Trophoblast cell (in vitro differentiated cells and primary cell): ENCODE data around the gene YIPF1.
"Not testable (repeated sequence)": the region's sequence is repeated elsewhere in the genome, so short reads cannot be mapped to it uniquely, and the experiment has no call there.

Experiments used
- DNase-seq, 2 donors: peaks; one replicate each; pipeline ENCODE4 v3.0.0-alpha.2; 2016
- H2AFZ ChIP-seq: 2 replicates; pipeline ENCODE4 v1.6.1; 2013; ENCODE audit warnings: low read length, moderate library complexity, mild to moderate bottlenecking; ENCODE audit not compliant: insufficient read depth, poor library complexity
- H2AK5ac ChIP-seq: 2 replicates; pipeline ENCODE4 v1.6.1; 2013; ENCODE audit warnings: mild to moderate bottlenecking, low read length
- H2BK120ac ChIP-seq: 2 replicates; pipeline ENCODE4 v1.6.1; 2013; ENCODE audit warnings: low read length, mild to moderate bottlenecking, moderate library complexity; ENCODE audit not compliant: insufficient read depth, poor library complexity
- H2BK12ac ChIP-seq: 2 replicates; pipeline ENCODE4 v1.6.1; 2013; ENCODE audit warnings: mild to moderate bottlenecking, low read length, moderate library complexity
- H2BK5ac ChIP-seq: 2 replicates; pipeline ENCODE4 v1.6.1; 2013; ENCODE audit warnings: low read length, low read depth, moderate library complexity, mild to moderate bottlenecking; ENCODE audit not compliant: poor library complexity
- H3K14ac ChIP-seq: 2 replicates; pipeline ENCODE4 v1.6.1; 2013; ENCODE audit warnings: mild to moderate bottlenecking, low read length
- H3K18ac ChIP-seq: 2 replicates; pipeline ENCODE4 v1.6.1; 2013; ENCODE audit warnings: mild to moderate bottlenecking, low read length
- H3K23ac ChIP-seq: 2 replicates; pipeline ENCODE4 v1.6.1; 2013; ENCODE audit warnings: low read length
- H3K27ac ChIP-seq: 2 replicates; pipeline ENCODE4 v1.5.1; 2013; ENCODE audit warnings: low read depth, mild to moderate bottlenecking, inconsistent platforms, low read length, moderate library complexity
- H3K27me3 ChIP-seq: 2 replicates; pipeline ENCODE4 v1.6.1; 2013; ENCODE audit warnings: inconsistent platforms, mild to moderate bottlenecking, low read length, moderate library complexity; ENCODE audit not compliant: insufficient read depth
- H3K36me3 ChIP-seq, 2 experiments: 1 replicate in 1 of 2; 2 replicates in 1 of 2; pipeline ENCODE4 v1.6.1; 2013; ENCODE audit warnings: low read length in 2 of 2, mild to moderate bottlenecking in 2 of 2, moderate library complexity in 1 of 2; ENCODE audit not compliant: insufficient read depth in 2 of 2, control insufficient read depth in 1 of 2
- H3K4ac ChIP-seq: 2 replicates; pipeline ENCODE4 v1.6.1; 2013; ENCODE audit warnings: low read depth, mild to moderate bottlenecking, low read length, moderate library complexity
- H3K4me1 ChIP-seq, 2 experiments: 1 replicate in 1 of 2; 2 replicates in 1 of 2; pipeline ENCODE4 v1.6.1; 2013; ENCODE audit warnings: low read length in 2 of 2, mild to moderate bottlenecking in 2 of 2, moderate library complexity in 1 of 2; ENCODE audit not compliant: insufficient read depth in 2 of 2, control insufficient read depth in 1 of 2
- H3K4me2 ChIP-seq: 2 replicates; pipeline ENCODE4 v1.6.1; 2013; ENCODE audit warnings: inconsistent platforms, mild to moderate bottlenecking, low read length, moderate library complexity
- H3K4me3 ChIP-seq: 2 replicates; pipeline ENCODE4 v1.5.1; 2013; ENCODE audit warnings: mild to moderate bottlenecking, low read depth, low read length, inconsistent platforms
- H3K79me1 ChIP-seq: one replicate; pipeline ENCODE4 v1.6.1; 2013; ENCODE audit warnings: low read length
- H3K79me2 ChIP-seq: 2 replicates; pipeline ENCODE4 v1.6.1; 2013; ENCODE audit warnings: low read length, mild to moderate bottlenecking; ENCODE audit not compliant: control insufficient read depth, insufficient read depth, poor library complexity
- H3K9ac ChIP-seq: 2 replicates; pipeline ENCODE4 v1.6.1; 2013; ENCODE audit warnings: mild to moderate bottlenecking, low read length
- H3K9me3 ChIP-seq: 2 replicates; pipeline ENCODE4 v1.6.1; 2013; ENCODE audit warnings: low read depth, mild to moderate bottlenecking, control low read depth, inconsistent platforms, low read length; ENCODE audit not compliant: insufficient read depth
- H4K12ac ChIP-seq: 2 replicates; pipeline ENCODE4 v1.6.1; 2013; ENCODE audit warnings: low read depth, mild to moderate bottlenecking, low read length, moderate library complexity
- H4K8ac ChIP-seq: 2 replicates; pipeline ENCODE4 v1.6.1; 2013; ENCODE audit warnings: low read depth, mild to moderate bottlenecking, low read length, moderate library complexity
- H4K91ac ChIP-seq: one replicate; pipeline ENCODE4 v1.6.1; 2013; ENCODE audit warnings: low read depth, mild to moderate bottlenecking, low read length, moderate library complexity
- WGBS: extraction: QIAGEN DNeasy Blood & Tissue Kit; methylation state at CpG from one replicate; pipeline ENCODE4 v1.1.7; 2013; ENCODE audit warnings: missing lambda C conversion rate; ENCODE audit not compliant: insufficient read length, insufficient coverage; ENCODE audit errors: extremely low coverage; 5-methylcytosine and 5-hydroxymethylcytosine counted together

The YIPF1 gene

DNA sequence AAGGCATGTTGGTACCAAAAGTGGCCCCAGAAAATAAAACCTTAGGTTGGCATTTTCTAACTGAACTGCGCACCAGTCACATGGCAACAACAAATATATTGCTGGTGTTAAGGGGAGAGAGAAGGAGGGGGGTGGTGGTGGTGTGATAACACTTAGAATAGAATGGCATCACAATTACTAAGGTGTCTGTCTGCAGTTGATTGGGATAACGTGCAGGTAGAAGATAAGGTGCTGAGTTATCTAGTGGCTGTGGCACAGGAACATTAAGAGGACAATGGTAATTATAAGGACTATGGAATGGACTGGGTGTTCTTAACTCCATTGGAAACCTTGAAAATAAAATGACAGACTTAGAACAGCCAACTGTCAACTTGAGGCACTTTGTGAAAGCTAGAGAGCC is 1.4 kb upstream of the YIPF1 start:
- no peak overlapping the region for H3K9ac ChIP-seq
- peaks cover 3% of the 10 kb centered on the region for H3K79me2 ChIP-seq
- H3K27ac ChIP-seq, result no peak overlapping the region
- H4K91ac ChIP-seq, result no peak overlapping the region
- H3K36me3 ChIP-seq, result peaks cover 4% of the 10 kb centered on the region in 2 experiments
- H2AFZ ChIP-seq, result no peak overlapping the region
- H4K8ac ChIP-seq, result no peak overlapping the region
- no peak overlapping the region for H2BK120ac ChIP-seq
- no peak overlapping the region for H3K18ac ChIP-seq
- H3K14ac ChIP-seq, result no peak overlapping the region
- DNase-seq, result no peak
- peaks cover 3% of the 10 kb centered on the region for H3K79me1 ChIP-seq
- no peak overlapping the region for H4K12ac ChIP-seq
- H3K4me1 ChIP-seq, result peaks cover 0 to 8% of the 10 kb centered on the region in 2 experiments
- H3K9me3 ChIP-seq, result no peaks in the 10 kb centered on the region
- H3K4ac ChIP-seq, result no peak overlapping the region
- no peak overlapping the region for H2BK5ac ChIP-seq
- no peak overlapping the region for H3K23ac ChIP-seq
- no peak overlapping the region for H3K4me2 ChIP-seq
- no peak overlapping the region for H2AK5ac ChIP-seq
- no peaks in the 10 kb centered on the region for H3K27me3 ChIP-seq
- H3K4me3 ChIP-seq, result no peak overlapping the region
- H2BK12ac ChIP-seq, result no peak overlapping the region
- WGBS, result no CpG with 5 or more reads among the region's 2 CpGs

DNA sequence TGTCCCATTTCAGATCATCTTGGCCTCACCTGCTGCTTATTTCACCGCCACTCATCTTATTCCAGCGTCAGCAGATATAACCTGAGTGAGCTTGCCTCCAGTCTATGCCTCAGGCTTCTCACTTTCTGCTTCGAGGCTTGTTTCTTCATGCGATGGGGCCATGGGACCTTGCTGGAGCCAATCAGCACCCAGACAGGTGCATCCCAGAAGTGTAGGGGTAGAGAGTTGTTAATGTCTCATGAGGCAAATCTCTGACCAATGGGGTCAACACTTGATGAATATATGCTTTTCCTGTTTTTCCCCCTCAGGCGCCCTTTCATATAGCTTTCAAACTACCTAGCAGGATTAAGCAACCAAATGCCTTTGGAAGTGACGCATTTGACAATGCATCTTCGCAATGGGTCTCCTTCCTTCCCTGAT is 935 bp upstream of the YIPF1 start:
- Histone ChIP-seq H3K4me3 (no peak overlapping the region), H4K12ac (no peak overlapping the region), H3K36me3 (peaks cover 4 to 5% of the 10 kb centered on the region in 2 experiments), H4K8ac (no peak overlapping the region), H3K9ac (no peak overlapping the region), H3K9me3 (no peaks in the 10 kb centered on the region), H3K4me1 (peaks cover 0 to 5% of the 10 kb centered on the region in 2 experiments), H4K91ac (no peak overlapping the region), H3K23ac (no peak overlapping the region), H2AFZ (no peak overlapping the region), H2BK5ac (no peak overlapping the region), H3K79me1 (peaks cover 3% of the 10 kb centered on the region), H2BK120ac (no peak overlapping the region), H2BK12ac (no peak overlapping the region), H3K18ac (no peak overlapping the region), H3K79me2 (peaks cover 3% of the 10 kb centered on the region), H3K27me3 (no peaks in the 10 kb centered on the region), H3K14ac (no peak overlapping the region), H3K4me2 (no peak overlapping the region), H3K4ac (no peak overlapping the region), H3K27ac (no peak overlapping the region), H2AK5ac (no peak overlapping the region)
- no CpG with 5 or more reads among the region's 7 CpGs for WGBS
- DNase-seq, result peak; percentile 96 to 100

DNA sequence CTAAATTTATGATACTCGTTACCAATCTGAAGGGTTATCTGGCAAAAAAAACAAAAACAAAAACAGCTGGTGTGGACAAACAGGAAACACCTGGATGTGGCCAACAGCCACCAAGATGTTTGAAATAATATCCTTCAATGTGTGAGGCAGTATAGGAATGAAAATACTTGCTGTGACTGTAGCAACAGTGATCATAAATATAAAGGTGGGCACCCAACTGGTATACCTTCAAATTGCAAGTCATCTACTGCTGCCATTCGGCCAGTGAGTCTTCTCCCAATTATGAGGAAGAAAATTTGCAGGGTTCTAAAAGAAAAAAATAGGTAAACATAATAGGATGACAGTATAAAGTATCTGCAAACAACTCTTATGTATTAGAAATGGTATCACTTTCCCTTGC is 916 bp downstream of the YIPF1 start:
- H4K8ac ChIP-seq, result no peak overlapping the region
- H3K79me2 ChIP-seq, result peaks cover 3% of the 10 kb centered on the region

DNA sequence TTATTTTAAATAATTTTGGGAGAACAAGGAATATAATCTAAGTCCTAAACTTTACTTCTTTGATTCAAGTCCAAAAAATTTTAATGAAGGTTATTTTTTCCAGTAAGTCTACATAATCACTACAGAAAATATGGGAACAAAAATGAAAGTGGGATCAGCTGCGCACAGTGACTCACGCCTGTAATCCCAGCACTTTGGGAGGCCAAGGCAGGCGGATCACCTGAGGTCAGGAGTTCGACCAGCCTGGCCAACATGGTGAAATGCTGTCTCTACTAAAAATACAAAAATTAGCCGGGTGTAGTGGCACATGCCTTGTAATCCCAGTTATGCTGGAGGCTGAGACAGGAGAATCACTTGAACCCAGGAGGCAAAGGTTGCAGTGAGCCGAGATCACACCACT is 6.0 kb downstream of the YIPF1 start:
- not testable (repeated sequence) for H3K14ac ChIP-seq, H3K4me2 ChIP-seq, H3K27ac ChIP-seq, H3K4me1 ChIP-seq, H3K9ac ChIP-seq, H2AFZ ChIP-seq, H2BK5ac ChIP-seq, H3K4me3 ChIP-seq, H3K79me2 ChIP-seq, H3K79me1 ChIP-seq, H2BK120ac ChIP-seq, H2BK12ac ChIP-seq, H4K12ac ChIP-seq, H3K9me3 ChIP-seq, H2AK5ac ChIP-seq, DNase-seq, H3K27me3 ChIP-seq, H3K23ac ChIP-seq, H3K4ac ChIP-seq, H4K91ac ChIP-seq, H4K8ac ChIP-seq, H3K36me3 ChIP-seq, H3K18ac ChIP-seq
- no CpG with 5 or more reads among the region's 6 CpGs for WGBS

More for the DNA sequence above, 916 bp downstream of the YIPF1 start:
- no peak overlapping the region for H3K14ac ChIP-seq
- no peak overlapping the region for H2BK12ac ChIP-seq
- no peak for DNase-seq
- H3K4me2 ChIP-seq, result no peak overlapping the region
- no peak overlapping the region for H4K91ac ChIP-seq
- no peaks in the 10 kb centered on the region for H3K27me3 ChIP-seq
- no peak overlapping the region for H3K9ac ChIP-seq
- no peak overlapping the region for H3K4me3 ChIP-seq
- H3K4ac ChIP-seq, result no peak overlapping the region
- no peak overlapping the region for H3K18ac ChIP-seq
- H4K12ac ChIP-seq, result no peak overlapping the region
- no peak overlapping the region for H2AK5ac ChIP-seq
- H3K9me3 ChIP-seq, result no peaks in the 10 kb centered on the region
- peaks cover 4 to 5% of the 10 kb centered on the region in 2 experiments for H3K36me3 ChIP-seq
- H3K4me1 ChIP-seq, result peaks cover 0 to 3% of the 10 kb centered on the region in 2 experiments
- no CpG with 5 or more reads among the region's 2 CpGs for WGBS
- no peak overlapping the region for H2BK5ac ChIP-seq
- no peak overlapping the region for H2AFZ ChIP-seq
- no peak overlapping the region for H3K23ac ChIP-seq
- H2BK120ac ChIP-seq, result no peak overlapping the region
- peaks cover 3% of the 10 kb centered on the region for H3K79me1 ChIP-seq
- no peak overlapping the region for H3K27ac ChIP-seq
